ENCODE data around the gene SMIM41.

SMIM41 gene

DNA sequence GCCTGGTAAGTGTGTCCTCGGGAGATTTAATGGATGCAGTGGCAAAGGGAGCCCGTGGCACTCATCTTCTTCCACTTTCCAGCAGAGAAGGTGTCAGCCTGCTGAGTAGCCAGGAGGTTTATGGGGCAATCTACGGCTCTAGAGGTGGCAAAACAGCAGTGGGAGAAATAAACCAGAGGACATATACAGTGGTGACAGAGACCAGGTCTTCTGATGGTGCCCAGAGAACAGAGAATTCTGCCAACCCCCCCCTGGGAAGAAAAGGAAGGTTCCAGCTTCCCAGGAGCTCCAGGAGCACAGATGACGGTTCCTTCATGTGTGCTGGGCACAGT is 43.0 kb downstream of the SMIM41 start:
- DNase-seq (ENCODE audit: low spot score): no peak

DNA sequence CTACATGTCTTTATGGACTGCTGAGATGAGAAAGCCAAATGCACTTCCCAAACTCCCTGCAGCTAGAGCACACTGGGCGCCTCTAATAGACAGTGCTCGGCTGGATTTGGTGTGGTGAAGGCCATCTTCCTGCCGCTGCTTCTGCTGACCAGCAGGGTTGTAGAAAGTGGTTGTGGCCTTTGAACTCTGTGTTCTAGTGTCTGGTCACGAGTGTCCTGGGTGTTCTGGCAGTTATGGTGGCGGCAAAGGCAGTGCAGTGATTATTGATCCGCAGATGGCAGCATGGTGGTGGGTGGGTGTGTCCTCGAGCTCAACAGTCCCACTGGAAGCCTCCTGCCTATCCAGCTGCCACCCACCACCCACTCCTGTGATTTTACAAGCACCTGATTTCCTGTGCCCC is 43.4 kb downstream of the SMIM41 start:
- no peak for DNase-seq (ENCODE audit: low spot score)

- no peak for DNase-seq (ENCODE audit: low spot score)
Measured at GRCh38 chr12:52123487-52124186, 44.1 kb downstream of the SMIM41 start.

DNA sequence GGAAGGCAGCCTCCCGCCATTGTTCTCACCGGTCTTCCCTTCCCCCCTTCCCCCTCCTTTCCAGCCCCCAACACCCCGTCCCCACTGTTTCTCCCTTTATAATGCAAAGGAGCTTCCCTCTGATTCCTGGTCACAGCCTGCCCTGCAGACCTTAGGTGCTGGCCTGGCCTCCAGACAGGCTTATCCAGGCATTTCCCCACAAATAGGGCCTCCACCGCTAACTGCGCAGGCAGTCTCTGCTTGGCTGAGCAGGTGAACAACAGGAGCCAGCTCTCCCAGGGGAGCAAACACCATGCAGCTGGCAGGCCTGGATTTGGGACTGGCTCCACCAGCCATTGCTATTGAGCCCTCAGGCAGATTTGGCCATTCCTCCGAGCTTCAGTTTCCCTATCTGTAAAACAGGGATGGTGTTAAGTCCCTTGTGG is 46.0 kb downstream of the SMIM41 start:
- DNase-seq (ENCODE audit: low spot score): no peak

DNA sequence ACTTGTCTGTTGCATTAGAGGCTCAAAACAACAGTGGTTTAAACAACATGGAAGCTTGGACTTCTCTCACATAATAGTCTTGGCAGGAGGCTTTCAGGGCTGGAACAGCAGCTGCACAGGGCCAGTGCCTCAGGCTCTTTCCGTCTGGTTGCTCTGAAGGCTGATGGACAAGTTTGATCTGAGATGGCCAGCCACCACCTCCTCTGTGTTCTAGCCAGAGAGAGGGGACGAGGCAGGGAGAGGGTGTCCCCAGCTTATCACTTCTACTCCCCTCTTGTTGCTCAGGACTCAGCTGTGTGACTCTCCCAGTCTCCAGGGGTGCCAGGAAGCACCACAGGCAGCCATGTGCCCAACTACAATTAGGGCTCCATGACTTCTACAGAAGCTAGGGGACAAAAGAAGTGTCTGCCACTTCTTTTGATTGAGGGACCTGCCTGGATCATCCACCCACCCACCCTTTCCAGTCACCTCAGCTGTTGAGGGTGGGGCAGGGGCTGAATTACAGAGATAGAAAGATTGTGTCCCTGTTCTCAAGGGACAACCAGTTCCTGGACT is 46.6 kb downstream of the SMIM41 start:
- DNase-seq (ENCODE audit: low spot score): no peak

GRCh38 chr12:52126605-52127578 is 47.4 kb downstream of the SMIM41 start:
- DNase-seq (ENCODE audit: low spot score): no peak

DNA sequence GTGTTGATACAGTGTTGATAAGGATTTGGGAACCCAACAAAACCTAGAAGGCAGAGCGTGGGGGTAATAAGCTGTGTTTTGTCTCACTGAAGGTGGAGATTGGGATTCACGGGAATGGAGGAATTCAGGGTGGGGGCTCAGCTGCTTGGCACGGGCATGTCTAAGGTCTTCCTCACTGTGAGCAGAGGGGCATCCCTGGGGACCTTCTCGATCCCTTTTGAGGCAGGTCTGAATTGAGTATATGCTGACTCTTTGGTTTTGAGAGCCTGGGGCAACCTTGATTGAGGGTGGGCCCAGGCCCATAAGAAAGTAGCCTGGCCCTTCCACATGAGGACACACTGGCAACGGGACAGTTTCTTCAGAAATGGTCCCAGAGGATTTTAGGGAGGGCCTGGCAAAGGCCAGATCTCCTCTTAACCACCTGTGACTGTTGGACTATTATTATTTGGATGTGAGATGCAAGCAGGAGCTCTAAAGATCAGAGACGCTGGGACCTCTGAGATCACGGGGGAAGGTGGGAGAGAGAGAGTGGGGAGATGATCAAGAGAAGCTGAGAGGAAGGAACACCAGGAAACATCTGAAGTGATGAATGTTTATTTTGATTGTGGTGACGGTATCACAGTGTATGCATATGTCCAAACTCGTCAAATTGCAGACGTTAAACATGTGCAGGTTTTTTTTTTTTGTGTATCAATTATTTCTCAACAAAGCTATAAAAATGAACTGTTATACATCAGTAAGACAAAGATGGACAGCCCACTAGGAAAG is 48.4 kb downstream of the SMIM41 start:
- DNase-seq (ENCODE audit: low spot score): no peak

- no peak for DNase-seq (ENCODE audit: low spot score)
Measured at GRCh38 chr12:52130711-52131110, 51.2 kb downstream of the SMIM41 start.

- no peak for DNase-seq (ENCODE audit: low spot score)
Measured at GRCh38 chr12:52132754-52133161, 53.3 kb downstream of the SMIM41 start.

GRCh38 chr12:52137746-52138145 is 58.2 kb downstream of the SMIM41 start:
- DNase-seq (ENCODE audit: low spot score): no peak

DNA sequence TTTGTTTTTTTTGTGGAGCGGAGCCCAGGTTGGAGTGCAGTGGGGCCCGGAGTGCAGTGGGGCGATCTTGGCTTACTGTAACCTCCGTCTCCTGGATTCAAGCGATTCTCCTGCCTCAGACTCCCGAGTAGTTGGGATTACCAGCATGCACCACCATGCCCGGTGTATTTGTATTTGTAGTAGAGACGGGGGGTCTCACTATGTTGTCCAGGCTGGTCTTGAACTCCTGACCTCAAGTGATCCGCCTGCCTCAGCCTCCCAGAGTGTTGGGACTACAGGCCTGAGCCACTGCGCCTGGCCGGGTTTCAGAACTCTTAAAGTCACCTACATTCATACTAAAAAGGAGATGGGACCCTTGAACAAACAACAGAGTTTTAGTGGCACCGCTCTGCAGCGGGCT is 59.6 kb downstream of the SMIM41 start:
- no peak for DNase-seq (ENCODE audit: low spot score)

GRCh38 chr12:52139579-52140062 is 60.1 kb downstream of the SMIM41 start:
- peak; percentile 31 for DNase-seq (ENCODE audit: low spot score)

DNA sequence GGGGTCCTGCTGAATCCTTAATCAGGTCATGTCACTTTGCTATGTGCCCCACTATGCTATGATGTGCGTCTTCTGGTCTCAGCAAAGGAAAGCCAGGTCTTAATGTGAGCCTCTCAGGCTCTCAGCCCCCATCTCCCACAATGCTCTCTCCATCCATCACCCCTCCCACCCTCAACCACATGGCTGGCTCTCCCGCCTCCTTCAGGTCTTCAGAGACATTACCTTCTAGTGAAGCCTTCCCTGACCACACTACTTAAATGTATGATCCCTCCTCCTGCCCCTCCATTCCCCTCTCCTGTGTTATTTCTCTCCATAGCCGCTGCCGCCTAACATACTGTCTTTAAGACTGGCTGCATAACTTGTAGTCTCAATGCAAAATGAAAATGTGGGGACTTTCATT is 61.8 kb downstream of the SMIM41 start:
- DNase-seq (ENCODE audit: low spot score): no peak

- DNase-seq (ENCODE audit: low spot score): no peak
Measured at GRCh38 chr12:52141875-52142274, 62.4 kb downstream of the SMIM41 start.

DNA sequence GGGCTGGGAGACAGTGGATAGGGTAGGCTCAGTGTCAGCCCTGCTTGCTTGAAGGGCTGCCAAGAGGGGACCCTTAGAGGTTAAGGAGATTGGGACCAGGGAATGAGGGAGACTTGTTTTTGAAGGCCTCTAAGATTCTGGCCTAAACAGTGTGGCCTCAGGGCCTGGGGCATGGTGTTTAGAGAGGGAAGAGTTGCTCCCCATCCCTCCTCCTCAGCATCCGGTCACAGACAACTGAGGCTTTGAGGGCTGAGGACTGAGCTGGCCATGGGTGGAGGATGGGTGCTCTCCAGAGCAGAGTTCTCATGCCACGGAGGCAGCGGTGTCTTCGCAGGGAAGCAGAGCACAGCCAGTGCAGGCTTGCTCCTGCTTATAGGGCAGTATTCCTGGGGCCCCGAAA is 62.9 kb downstream of the SMIM41 start:
- DNase-seq (ENCODE audit: low spot score): no peak

- no peak for DNase-seq (ENCODE audit: low spot score)
Measured at GRCh38 chr12:52144512-52145227, 65.2 kb downstream of the SMIM41 start.

DNA sequence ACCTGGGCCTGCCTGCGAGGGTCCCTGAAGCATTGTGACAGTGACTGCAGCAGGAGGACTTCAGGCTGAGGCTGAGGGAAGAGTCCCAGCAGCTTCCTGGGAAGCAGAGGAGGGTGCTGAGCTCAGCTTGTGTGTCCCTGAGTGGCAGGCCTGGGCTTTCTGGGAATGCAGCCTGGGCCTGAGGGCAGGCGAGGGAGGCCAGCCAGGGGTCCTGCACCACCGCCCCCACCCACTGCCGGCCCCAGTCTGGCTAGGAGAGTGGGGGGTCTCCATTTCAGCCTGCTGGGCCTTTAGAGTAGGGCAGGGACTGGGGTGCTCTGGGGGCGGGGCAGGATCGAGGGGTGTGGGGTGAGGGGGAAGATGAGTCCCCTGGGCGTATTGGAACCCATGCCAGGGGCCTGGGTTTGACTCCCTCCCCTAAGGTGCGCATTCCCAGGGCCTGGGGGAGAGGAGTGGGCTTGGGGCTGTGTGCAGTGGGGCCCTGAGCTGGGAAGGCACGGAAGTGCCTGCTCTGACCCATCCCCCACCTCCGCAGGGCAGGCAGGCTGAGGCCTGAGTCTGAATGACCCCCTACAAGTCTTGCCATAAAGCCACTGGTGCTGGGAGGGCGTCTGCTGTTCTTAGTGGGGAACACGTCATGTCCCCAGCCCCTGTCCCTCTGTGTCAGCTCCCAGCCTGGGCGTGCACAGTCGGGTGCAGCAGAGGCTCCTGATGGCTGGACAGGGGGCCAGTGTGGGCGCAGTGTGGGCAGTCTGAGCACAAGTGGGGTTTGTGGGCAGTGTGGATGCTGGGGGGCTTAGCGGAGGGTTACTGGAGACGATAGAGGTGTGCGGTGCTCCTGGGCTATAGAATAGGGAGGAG is 66.0 kb downstream of the SMIM41 start:
- no peak for DNase-seq (ENCODE audit: low spot score)

DNA sequence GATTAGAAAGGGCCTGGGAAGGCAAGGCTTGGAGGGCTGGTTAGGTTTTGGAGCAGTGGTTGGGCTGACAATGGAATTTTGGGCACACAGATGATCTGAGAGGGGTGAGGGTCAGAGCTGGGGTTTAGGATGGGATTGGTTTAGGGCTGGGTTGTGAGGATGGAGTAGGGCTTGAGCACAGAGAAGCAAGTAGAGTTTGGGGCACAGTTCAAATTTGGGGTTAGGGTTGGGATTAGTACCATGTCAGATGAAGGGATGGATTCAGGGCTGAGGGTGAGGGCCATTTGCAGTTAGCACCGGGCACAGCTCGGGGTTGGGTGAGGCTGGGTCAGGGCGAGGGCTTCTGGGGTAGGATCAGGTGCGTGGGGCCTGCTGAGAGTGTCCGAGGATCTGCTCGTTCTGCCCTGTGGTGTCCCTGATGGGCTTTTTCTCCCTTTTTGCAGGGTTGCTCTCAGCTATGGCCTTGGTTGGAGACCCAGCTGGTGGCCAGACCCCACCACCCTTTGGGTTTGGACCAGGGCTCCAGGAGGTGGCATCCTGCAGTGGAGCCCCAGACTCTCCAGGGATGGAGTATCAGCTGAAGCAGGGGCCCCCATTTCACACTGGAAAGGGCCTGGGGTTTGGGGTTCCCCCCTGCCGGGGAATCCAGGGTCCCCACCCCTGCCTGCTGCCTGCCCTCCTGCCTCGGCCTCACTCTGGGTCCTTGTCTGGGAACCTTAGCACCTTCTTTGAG is 66.8 kb downstream of the SMIM41 start:
- DNase-seq (ENCODE audit: low spot score): no peak

- DNase-seq (ENCODE audit: low spot score): no peak
Measured at GRCh38 chr12:52146822-52147366, 67.4 kb downstream of the SMIM41 start.

Data from activated CD4-positive, alpha-beta T cell treated with anti-CD3 and anti-CD28 coated beads, Interleukin-2, Interleukin-4, amounts not matched to agents 100 ng/mL and 50 ng/mL, durations not matched to agents 16 hours and 8 hours (primary cell).